ENCODE results near the gene RELN. TPM values are rescaled to one million over a fixed set of nuclear protein-coding genes. Genes with fewer than 3 reads are reported as not detected.

Gene RELN
- total and polyA plus RNA-seq, 9 of the 15 experiments (the other 6 are each of a cell fraction or from before 2014, with no cell fraction given), result 12.9 to 43.2 (median 18.1) TPM

DNA sequence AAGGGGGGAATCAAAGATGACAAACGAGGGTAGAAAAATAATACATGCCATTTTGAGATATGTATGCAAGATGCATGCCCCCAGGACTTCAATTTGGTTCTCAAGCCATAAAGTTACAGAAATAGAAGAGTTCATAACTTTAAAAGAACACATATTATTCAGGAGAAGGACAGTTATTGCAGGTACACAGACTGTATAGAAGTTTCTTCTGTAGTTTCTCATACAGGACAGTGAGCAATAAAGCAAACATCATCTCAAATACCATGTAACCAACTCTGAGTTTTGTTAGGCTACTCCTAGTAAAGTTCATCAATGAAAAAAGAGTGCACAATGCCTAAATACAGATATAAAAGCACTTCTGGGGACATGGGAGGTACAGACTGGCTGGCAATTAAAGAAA is 226.6 kb downstream of the RELN start:
- no peaks in the 10 kb centered on the region for H3K4me1 ChIP-seq (replicated peaks in 1 of 2; ENCODE audit: control insufficient read depth in 2 of 2, insufficient read depth in 2 of 2, low read length in 2 of 2)
- H3K36me3 ChIP-seq (ENCODE audit: control insufficient read depth, insufficient read depth, low read length), result no peaks in the 10 kb centered on the region
- BruUV-seq (replicated peaks), result no TSS peak
- no peak overlapping the region for H3K4me2 ChIP-seq (ENCODE audit: insufficient read depth, low read length)
- ChIA-PET POLR2A (no interaction called here), CTCF (ENCODE audit: low intra/inter-chr PET ratio) (no interaction called here)
- H3K4me3 ChIP-seq, result no peak overlapping the region
- no peak overlapping the region for H3K27ac ChIP-seq (ENCODE audit: extremely low read depth, low read depth, low read length)
- no peaks in the 10 kb centered on the region for H3K79me2 ChIP-seq (ENCODE audit: control insufficient read depth, insufficient read depth, low read length)
- DNase-seq (ENCODE audit: extremely low read depth in 1 of 4, low spot score in 3 of 4) (no peak), FAIRE-seq (no peak), ATAC-seq (no peak)
- H3K9me1 ChIP-seq (ENCODE audit: control insufficient read depth, insufficient read depth, low read length), result no peaks in the 10 kb centered on the region
- no peaks in the 10 kb centered on the region for H3K9me3 ChIP-seq (replicated peaks; ENCODE audit: control insufficient read depth, insufficient read depth, low read depth, low read length)
- no peak overlapping the region for H3K9ac ChIP-seq (ENCODE audit: insufficient read depth in 1 of 2, low read depth in 2 of 2, low read length in 2 of 2)
- H4K20me1 ChIP-seq (replicated peaks; ENCODE audit: control insufficient read depth, insufficient read depth, low read length), result no peaks in the 10 kb centered on the region
- TF ChIP-seq ESRRA (IDR thresholded peaks at IDR 0.05; ENCODE audit: borderline replicate concordance, low read depth), result no peak
- no peak for TF ChIP-seq ZNF699 (CRISPR knock-in tag; IDR thresholded peaks at IDR 0.05; ENCODE audit: insufficient replicate concordance)
- no peak for TF ChIP-seq ZBTB5 (IDR thresholded peaks at IDR 0.05)
- TF ChIP-seq KAT7 (CRISPR knock-in tag; IDR thresholded peaks at IDR 0.05; ENCODE audit: borderline replicate concordance), result no peak
- in situ Hi-C loops (cut with MboI) (no loop called here), intact Hi-C loops (cut with micrococcal nuclease) (loop anchor here (10.0 kb wide), 2 partner anchors 332 to 392 kb away; no protein-coding TSS in a partner anchor)
- no peaks in the 10 kb centered on the region for H3K27me3 ChIP-seq (ENCODE audit: control insufficient read depth in 2 of 2, insufficient read depth in 2 of 2, low read length in 2 of 2)
- no peak overlapping the region for H2AFZ ChIP-seq (ENCODE audit: low read depth, low read length)
- 36% methylated on average over 1 of the region's 1 CpG for WGBS (ENCODE audit: insufficient coverage, low coverage, missing lambda C conversion rate)
